ENCODE data around the gene CNTN5.

GRCh38 chr11:99505831-99506230, 485.1 kb downstream of the CNTN5 start:
- TF ChIP-seq CTCF (IDR thresholded peaks at IDR 0.05) (no peak), POLR2A (IDR thresholded peaks at IDR 0.05) (no peak)

Data from esophagus squamous epithelium (tissue), 4 donors.